HG03342 (cell line): ENCODE results near the gene CEACAM16.
"Not testable (repeated sequence)": the region's sequence is repeated elsewhere in the genome, so short reads cannot be mapped to it uniquely, and the experiment has no call there.

Experiments used
- ATAC-seq: cut with Tn5 transposase; IDR thresholded peaks from one replicate; pipeline ENCODE4 v1.9.1; 2021; ENCODE audit warnings: mild to moderate bottlenecking, moderate library complexity; ENCODE audit not compliant: unreplicated experiment

Gene CEACAM16

DNA sequence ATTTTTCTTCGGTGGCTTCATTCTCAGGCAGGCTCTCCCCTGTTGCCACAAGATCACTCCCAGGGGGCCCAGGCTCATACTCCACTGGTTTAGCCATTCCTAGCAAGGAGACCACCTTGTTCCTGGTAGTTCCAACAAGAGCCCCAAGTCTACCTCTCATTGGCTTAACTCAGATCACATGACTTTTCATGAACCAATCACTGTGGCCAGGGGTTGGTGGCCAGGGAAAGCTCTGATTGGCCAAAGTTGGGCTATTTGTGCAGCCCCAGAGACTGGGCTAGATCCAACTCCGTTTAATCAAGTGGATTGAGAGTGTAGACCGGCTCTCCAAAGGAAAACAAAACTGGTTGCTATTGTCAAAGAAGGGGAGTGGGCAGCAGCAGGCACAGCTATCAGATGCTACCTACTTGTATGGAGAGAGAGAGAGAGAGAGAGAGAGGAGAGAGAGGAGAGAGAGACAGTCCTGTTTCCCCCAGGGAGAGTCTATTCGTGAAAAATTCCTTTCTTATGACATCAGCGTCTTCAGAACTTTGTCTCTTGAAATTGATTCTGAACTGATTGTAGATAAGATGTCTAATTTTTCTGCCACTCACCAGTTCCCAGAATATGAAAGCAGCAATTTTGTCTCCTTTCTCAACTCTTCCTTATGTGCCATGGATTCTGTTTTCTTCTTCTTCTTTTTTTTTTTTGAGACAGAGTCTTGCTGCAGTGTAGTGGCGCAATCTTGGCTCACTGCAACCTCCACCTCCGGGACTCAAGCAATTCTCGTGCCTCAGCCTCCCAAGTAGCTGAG lies 21.7 kb upstream of the CEACAM16 start:
- ATAC-seq, result no peak

DNA sequence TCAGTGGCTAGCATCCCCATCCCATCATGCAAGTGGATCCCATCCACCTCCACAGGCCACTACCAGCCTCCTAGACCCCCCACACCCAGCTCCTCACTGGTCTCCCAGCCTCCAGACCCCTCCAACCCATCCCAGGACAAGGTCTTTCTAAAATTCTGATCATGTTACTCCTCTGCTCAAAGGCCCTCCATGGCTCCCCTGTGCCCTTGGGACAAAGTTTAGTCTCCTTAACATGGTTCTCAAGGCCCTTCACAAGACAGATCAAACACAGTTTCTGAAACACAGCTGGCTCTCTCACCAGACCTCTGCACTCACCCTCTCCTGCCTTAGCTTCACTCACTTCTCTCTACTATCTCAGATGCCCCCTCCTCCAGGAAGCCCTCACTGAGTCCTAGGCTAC lies 18.4 kb upstream of the CEACAM16 start:
- ATAC-seq, result no peak

DNA sequence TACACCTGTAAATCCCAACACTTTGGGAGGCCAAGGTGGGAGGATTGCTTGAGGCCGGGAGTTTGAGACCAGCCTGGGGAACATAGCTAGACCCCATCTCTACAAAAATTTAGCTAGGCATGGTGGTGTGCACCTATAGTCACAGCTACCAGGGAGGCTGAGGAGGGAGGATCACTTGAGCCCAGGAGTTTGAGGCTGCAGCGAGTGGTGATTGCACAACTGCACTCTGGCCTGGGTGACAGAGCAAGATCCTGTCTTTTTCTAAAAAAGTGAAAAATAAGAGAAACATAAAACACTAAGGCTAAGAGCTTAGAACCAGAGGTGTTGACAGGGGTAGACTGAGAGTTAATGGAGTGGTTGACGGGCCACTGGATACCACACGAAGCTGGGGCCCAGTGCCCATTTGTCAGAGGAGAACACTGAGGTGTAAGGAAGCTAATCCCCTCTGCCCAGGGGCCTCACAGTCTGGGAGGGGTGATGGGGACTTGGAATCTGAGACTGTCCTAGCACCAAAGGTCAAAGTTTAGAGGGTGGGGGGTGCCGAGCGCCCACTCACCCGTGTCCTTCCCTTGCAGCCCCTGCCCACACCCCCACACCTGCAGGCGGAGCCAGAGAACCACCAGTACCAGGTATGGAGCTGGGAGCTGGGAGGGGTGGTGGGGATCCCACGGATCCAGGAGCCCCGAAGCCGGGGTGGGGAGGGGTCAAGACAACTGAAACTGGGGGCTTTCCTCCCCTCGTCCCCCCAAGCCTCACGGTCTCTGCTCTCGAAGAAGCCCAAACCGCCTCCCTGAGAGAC lies 16.8 kb upstream of the CEACAM16 start:
- no peak for ATAC-seq

DNA sequence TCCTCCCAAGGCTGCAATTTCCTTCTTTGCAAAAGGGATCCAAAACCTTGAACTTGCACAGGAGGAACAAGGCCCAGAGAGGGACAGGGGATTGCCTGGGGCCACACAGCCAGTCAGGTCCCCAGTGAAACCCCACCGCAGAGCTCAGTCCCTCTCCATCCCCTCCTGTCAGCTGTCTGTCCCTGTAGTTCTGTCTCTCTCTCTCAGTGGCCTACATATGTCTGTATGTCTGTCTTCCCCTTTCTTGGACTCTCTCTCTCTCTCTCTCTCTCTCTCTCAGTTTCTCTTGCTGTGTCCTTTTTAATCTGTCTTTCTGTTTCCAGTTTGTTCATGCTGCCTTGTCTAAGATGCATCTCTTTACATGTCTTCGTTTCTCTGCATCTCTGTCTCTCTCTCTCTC lies 16.1 kb upstream of the CEACAM16 start:
- ATAC-seq, result no peak

DNA sequence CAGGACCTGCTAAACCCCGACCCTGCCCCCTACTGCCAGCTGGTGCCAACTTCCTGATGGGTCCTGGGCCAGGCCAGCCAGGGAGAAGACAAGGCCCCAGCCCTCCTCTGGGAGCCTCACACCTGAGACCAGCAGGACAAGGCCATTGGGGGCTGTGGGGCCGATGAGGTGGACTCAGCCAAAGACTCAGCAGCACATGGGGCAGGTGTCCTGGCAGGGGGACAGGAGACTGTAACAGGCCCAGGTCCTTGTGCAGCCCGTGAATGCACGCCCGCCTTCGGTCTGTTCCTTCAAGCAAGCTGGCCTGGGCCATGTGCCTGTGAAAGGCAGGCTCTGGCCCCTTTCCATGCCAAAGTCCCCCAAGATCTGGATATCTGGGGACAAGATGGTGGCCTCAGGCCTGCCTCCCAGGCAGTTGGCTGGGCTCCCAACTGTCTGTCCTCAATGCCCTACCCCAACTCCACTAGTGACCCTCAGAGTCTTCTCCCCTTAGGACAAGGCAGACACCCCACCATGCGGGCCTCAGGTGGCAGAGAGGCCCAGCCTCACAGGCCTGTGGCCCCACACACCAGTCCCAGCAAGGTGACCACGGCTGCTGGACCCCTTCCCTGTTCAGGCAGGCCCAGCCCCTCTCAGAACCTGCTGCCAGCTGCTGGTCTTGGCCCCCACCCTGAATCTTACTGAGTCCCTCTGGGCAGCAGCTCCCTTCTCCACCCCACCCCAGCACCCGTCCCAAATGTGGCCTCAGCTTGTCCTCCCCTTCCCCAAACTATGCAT lies 15.3 kb upstream of the CEACAM16 start:
- ATAC-seq, result no peak

DNA sequence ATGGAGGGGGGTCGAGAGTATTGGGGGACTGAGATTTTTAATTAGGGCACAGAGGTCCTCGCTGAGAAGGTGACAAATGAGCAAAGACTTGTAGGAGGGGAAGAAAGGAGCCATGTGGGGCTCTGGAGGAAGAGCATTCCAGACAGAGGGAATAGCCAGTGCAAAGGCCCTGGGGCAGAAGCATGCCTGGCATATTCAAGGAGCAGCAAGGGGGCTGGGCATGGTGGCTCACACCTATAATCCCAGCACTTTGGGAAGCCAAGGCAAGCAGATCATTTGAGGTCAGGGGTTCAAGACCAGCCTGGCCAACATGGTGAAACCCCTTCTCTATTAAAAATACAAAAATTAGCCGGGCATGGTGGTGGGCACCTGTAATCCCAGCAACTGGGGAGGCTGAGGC lies 14.6 kb upstream of the CEACAM16 start:
- ATAC-seq, result not testable (repeated sequence)

DNA sequence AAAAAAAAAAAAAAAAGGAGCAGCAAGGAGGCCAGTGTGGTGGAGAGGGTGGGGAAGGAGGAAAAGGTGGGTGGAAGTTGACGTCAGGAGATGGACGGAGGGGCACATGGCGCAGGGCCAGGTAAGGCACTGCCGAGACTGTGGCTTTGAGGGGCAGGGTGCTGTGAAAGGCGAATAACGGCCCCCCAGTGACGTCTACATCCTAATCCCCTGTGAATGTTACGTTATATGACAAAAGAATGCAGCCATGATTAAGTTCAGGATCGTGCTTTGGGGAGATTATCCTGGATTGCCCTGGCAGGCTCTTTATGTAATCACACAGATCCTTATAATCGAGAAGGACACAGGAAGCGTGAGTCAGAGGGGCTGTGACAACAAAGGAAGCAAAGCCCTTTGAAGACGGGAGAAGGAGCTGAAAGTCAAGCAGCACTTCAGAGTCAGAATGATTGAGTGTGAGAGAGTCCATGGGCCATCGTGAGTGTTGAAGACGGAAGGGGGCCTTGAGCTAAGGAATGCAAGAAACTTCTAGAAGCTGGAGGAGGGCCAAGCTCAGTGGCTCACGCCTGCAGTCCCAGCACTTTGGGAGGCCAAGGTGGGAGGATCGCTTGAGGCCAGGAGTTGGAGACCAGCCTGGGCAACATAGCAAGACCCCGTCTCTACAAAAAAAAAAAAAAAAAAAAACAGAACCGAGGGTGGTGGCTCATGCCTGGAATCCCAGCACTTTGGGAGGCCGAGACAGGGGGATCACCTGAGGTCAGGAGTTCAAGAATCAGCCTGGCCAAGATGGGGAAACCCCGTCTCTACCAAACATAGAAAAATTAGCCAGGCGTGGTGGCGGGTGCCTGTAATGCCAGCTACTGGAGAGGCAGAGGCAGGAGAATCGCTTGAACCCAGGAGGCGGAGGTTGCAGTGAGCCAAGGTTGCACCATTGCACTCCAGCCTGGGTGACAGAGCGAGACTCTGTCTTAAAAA lies 13.8 kb upstream of the CEACAM16 start:
- ATAC-seq, result no peak

DNA sequence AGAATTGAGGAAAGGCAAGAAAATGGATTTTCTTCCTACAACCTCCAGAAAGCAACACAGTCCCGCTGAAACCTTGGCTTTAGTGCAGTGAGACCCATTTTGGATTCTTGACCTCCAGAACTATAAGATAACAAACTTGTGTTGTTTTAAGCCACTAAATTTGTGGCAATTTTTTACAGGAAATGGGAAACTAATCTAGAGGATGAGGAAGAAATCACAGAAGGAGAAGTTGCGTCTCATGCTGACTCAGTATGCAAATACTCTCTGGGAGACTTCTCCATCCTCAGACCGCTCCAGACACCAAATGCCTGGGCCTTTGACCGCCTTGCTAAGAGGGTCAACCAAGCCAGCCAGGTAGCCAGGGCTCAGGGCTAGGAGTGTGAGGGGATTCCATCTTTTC lies 13.1 kb upstream of the CEACAM16 start:
- ATAC-seq, result no peak

DNA sequence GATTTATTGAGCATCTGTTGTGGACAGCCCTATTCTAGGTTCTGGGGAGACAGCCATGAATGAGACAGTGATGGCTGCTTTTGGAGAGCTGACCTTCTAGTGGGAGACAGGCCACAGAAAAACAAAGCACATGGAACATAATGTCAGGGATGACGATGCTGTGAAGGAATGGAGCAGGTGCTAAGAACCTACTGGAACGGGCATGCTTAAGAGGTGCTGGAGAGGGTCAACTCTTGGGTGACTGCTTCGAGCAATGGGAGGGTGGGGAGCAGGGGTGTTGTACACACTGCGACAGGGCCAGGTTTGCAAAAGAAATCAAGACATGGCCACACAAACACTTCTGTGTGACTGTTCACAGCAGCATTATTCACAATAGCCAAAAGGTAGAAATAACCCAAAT lies 12.1 kb upstream of the CEACAM16 start:
- no peak for ATAC-seq

DNA sequence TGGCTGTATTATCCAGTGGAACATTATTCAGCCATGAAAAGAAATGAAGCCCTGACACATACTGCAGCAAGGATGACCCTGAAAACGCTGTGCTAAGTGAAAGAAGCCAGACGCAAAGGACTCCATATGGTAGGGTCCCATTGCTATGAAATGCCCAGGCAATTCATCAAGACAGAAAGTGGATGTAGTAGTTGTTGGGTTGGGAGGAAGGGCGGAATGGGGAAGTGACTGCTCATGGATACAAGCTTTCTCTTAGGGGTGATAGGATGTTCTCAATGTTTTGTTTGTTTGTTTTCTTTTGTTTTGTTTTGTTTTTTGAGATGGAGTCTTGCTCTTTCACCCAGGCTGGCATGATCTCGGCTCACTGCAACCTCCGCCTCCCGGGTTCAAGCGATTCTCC lies 11.1 kb upstream of the CEACAM16 start:
- no peak for ATAC-seq

DNA sequence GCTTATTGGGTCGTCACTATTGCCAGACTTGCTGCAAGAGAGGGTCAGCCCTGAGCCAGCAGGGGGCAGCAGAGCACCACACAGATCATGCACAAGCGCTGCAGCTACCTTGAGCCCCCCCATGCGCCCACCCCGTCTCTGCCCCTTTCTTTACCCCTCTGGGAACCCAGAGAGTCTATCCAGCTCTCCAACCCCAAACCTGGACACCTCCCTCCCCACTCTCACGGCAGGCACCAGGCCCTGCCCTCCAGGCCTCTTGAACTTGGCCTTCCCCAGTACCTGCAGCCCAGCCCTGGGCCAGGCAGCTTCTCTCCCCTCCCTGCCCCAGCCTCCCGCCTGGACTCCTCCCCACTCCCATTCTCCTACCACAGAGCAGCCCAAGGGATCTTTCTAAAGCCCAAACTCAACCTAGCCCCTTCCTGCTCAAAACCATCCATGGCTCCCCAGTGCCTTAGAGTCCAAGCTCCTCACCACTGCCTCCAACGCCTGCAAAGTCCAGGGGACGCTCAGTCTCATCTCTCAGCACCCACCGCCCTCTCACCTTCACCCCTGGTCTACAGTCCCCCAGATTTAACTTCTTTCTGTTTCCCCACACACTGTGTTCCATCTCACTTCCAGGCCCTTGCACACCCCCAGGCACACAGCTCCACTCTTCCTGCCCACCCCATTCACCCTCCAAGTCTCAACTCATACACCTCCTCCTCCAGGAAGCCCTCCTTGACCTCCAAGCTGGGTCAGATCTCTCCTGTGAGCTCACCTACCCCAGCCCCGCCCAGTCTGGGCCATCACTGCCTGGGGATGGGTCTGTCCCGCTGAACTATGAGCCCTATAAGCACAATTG lies 9.4 kb upstream of the CEACAM16 start:
- no peak for ATAC-seq

DNA sequence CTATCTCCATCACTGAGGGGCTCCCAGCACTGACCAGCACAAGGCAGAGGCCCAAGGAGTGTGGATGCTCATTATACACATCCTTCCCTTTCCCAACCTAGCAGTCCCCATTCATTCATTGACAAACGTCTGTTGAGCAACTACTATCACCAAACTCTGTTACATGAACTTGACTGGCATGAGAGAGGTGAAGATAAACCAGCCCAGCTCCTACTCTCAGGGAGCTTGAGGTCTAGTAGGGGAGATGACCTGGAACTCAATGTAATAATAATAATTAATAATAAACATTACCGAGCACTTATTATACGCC lies 8.9 kb upstream of the CEACAM16 start:
- ATAC-seq, result no peak

DNA sequence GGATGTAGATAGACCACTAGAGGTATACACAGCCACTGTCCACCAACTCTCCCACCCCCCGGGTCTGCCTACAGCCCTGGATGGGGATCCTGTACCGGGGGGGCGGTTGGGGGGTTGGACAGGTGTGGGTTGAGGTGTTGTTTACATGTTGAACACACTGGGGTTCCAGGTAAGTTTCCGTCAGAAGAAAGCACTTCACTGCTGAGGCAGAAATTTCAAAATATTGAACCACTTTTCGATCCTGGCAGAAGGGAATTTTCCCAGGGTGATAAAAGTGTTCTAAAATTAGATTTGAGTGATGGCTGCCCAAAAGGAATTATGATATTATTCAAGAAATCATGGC lies 6.6 kb upstream of the CEACAM16 start:
- ATAC-seq, result peak; percentile 3

DNA sequence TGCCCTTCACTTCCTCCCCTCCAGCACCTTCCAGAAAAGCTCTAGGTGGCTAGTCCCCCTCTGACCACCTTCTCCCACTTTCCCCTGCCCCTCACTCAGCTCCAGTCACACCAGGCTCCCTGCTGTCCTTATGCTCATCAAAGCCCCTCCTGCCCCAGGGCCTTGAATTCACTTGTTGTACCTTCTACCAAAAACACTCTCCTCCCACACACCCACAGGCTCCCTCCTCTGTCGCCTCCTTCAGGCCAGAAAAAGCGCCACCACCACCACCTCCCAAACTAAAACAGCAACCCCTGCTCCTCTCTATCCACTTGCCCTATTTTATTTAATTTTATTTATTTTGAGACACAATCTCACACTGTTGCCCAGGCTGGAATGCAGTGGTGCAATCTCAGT lies 4.8 kb upstream of the CEACAM16 start:
- ATAC-seq, result no peak

DNA sequence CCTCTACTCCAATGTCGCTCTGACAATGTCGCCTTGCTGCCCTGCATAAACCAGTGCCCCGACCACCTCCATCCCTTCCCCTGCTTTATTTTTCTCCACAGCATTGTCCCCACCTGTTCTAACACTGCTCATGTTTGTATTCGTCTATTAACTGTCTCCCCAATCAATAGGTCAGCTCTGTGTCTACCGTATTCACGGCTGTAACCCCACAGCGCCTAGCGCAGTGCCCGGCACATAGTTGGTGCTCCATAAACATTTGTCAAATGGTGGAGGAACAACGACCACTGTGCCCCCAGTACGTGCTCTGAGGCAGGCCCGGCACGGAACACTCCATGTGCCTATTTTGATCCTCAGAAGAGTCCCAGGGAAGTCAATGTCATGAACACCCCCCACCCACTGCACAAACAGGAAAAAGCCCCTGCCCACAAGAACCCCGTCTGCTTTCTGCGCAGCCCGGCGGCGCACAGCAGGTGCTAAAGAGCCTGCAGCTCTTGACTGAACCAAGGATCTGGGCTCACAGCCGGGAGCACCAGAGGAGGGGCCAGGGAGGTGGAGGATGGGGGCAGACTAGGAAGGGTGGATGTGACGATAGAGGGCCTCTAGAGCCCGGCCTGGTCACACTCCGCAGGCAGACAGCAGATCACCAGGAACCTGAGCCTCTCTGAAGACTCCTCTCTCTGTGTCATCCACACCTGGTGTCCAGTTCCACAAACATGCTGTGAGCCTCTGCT lies 1.8 kb upstream of the CEACAM16 start:
- no peak for ATAC-seq

DNA sequence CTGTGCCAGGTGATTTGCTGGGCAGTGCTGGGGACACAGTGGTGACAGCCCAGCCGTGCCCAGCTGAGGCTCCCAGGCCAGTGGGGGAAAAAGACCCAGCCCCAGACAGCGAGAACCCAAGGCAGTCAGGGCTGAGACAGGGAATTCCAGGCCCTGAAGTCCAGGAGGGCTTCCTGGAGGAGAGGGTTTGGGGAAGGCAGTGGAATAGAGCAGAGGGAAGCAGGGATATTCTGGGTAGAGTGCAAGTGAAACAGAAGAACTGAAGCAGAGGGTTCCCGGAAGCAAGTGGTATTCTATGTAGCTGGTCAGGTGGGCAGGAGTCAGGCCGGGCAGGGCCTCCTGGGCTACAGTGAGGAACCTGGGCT lies 1.3 kb upstream of the CEACAM16 start:
- no peak for ATAC-seq

DNA sequence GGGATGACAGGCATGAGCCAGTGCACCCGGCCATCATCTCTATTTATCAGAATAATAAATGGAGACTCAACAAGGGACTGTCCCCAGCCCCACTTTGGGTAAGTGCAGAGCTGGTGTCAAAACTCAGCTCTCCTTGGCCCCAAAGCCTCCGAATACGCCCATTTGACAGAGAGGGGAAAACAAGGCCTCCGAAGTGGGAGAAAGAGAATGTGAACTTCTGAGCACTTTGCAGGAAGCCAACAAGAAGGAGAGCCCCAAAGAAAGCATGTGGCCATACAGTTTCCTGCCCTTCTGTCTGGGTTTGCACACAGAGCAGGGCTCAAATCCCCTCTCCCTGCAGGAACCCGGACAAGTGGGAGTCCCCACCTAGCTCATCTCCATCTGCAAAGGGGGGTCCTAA lies 1.6 kb downstream of the CEACAM16 start:
- ATAC-seq, result no peak

DNA sequence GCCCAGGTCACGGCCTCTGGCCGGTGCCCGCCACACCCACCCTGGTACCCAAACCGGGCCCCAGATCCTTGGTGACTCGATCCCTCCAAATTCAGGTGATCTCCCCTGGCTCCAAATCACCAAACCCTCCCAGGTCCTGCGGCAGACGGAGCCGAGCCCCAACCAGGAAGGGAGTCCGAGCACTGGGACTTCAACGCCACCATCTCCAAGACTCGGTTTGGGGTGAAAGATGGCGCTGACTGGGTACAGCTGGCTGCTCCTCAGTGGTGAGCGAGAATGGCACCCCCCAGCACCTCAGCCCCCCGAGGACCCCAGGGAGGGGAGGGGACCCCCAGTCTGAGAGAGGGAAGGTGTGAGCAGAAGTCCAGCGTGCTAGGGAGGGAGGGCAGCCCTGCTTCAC lies 2.3 kb downstream of the CEACAM16 start:
- no peak for ATAC-seq

DNA sequence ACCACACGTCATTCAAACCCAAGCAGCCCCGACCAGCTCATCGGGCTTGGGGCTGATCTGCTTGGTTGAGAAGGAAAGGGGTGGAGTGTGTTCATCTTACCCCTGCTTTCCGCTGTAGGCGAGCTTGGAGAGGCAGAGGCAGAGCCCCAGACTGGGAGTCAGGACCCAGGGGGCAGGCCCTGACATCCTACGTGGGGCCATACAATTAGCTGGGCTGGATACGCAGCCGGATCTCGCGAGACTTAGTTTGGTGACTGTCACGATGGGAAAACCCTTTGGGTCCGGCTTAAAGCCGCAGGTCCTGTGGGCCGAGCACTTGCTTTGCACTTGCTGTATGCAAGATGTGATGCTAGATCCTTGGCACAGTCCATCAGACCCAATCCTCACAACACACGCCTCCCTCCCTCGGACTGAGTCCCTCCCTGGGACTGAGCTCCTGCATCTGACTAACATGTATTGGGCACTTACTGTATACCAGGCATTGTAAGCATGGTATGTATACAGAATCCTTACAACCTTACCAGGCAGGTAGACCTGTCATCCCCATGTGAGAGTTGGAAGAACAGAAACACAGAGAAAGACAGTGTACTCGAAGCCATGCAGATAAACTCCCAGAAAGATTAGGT lies 3.7 kb downstream of the CEACAM16 start:
- ATAC-seq, result no peak
